Peyer's patch (tissue), 4 donors: Measurements from ENCODE around the gene SULT1A2. TPM values are rescaled to one million over a fixed set of nuclear protein-coding genes. Genes with fewer than 3 reads are reported as not detected.
A peak's percentile ranks its signal among the peaks of the same experiment; 100 is the strongest.

Experiments
- DNase-seq, 3 donors: peaks; one replicate each; pipeline ENCODE4 v3.0.0-alpha.2; 2017 to 2019
- H3K27ac ChIP-seq, 4 donors: fragments of 200-600 bp; sonication (generic); one replicate each; pipeline ENCODE4 v1.5.1; 2016 to 2019
- H3K27me3 ChIP-seq, 2 donors: fragments of 200-600 bp; sonication (generic); one replicate each; pipeline ENCODE4 v1.5.1; 2019
- H3K36me3 ChIP-seq, 3 donors: fragments of 200-600 bp; sonication (generic); one replicate each; pipeline ENCODE4 v1.5.1; 2016 to 2019
- H3K4me1 ChIP-seq, 4 donors: fragments of 200-600 bp; sonication (generic); one replicate each; pipeline ENCODE4 v1.5.1; 2016 to 2019
- H3K4me3 ChIP-seq, 4 donors: fragments of 200-600 bp; sonication (generic); 1 replicate in 3 of 4; 2 replicates in 1 of 4; pipeline ENCODE4 v1.5.1; 2016 to 2019; ENCODE audit warnings: mild to moderate bottlenecking in 1 of 4
- H3K9me3 ChIP-seq, 4 donors: fragments of 200-600 bp; sonication (generic); one replicate each; pipeline ENCODE4 v1.5.1; 2016 to 2019; ENCODE audit warnings: mild to moderate bottlenecking in 1 of 4
- POLR2A ChIP-seq, 2 donors: fragments of 450-650 bp; IDR thresholded peaks; one replicate each; pipeline ENCODE4 v1.5.1; 2017; ENCODE audit warnings: antibody characterized with exemption in 2 of 2, mild to moderate bottlenecking in 2 of 2, moderate library complexity in 2 of 2
- total RNA-seq, 4 donors: library from RNA; depleted of rRNA; stranded (reverse); fragments of >200 nt; gene quantifications; one replicate each; pipeline ENCODE4 v1.1.0, GENCODE V29; 2016
- TF ChIP-seq, protein P1 (sequence below), 6 experiments: fragments of 450-650 bp in 4 of 6; fragments of 200-600 bp in 2 of 6; sonication (generic) in 1 of 6; IDR thresholded peaks; one replicate each; pipeline ENCODE4 v1.5.1; 2017 to 2019; ENCODE audit warnings: antibody characterized with exemption in 6 of 6, mild to moderate bottlenecking in 3 of 6, moderate library complexity in 1 of 6

Gene SULT1A2
- total RNA-seq, 4 donors from 2014 or later, result 26.4 to 241 (median 178) TPM

DNA sequence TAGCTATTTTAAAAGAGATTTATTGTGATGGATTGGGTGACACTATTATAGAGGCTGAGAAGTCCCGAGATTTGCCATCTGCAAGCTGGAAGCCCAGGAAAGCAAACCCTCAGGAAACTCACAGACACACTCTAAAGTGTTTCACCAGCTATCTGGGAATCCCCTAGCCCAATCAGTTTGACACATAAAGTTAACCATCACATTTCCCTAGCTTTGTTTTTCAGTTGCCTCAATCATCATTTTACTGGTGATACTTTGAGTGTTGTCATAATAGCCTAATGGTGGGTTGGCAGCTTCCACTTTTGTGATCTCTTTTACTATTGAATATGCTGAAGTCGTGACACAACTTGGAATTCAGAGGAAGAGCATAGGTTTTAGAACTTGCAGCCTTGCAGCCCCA lies 41.3 kb downstream of the SULT1A2 start:
- Histone ChIP-seq H3K27ac (no peak overlapping the region), H3K4me1 (peaks cover 0 to 14% (median 2%) of the 10 kb centered on the region in 4 donors), H3K36me3 (peaks cover 0 to 17% (median 0%) of the 10 kb centered on the region in 3 donors), H3K27me3 (no peaks in the 10 kb centered on the region), H3K4me3 (no peak overlapping the region), H3K9me3 (no peaks in the 10 kb centered on the region)
- TF ChIP-seq, protein P1, sequence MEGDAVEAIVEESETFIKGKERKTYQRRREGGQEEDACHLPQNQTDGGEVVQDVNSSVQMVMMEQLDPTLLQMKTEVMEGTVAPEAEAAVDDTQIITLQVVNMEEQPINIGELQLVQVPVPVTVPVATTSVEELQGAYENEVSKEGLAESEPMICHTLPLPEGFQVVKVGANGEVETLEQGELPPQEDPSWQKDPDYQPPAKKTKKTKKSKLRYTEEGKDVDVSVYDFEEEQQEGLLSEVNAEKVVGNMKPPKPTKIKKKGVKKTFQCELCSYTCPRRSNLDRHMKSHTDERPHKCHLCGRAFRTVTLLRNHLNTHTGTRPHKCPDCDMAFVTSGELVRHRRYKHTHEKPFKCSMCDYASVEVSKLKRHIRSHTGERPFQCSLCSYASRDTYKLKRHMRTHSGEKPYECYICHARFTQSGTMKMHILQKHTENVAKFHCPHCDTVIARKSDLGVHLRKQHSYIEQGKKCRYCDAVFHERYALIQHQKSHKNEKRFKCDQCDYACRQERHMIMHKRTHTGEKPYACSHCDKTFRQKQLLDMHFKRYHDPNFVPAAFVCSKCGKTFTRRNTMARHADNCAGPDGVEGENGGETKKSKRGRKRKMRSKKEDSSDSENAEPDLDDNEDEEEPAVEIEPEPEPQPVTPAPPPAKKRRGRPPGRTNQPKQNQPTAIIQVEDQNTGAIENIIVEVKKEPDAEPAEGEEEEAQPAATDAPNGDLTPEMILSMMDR (IDR thresholded peaks at IDR 0.05), result no peak
- TF ChIP-seq POLR2A (IDR thresholded peaks at IDR 0.05), result no peak
- no peak for DNase-seq

DNA sequence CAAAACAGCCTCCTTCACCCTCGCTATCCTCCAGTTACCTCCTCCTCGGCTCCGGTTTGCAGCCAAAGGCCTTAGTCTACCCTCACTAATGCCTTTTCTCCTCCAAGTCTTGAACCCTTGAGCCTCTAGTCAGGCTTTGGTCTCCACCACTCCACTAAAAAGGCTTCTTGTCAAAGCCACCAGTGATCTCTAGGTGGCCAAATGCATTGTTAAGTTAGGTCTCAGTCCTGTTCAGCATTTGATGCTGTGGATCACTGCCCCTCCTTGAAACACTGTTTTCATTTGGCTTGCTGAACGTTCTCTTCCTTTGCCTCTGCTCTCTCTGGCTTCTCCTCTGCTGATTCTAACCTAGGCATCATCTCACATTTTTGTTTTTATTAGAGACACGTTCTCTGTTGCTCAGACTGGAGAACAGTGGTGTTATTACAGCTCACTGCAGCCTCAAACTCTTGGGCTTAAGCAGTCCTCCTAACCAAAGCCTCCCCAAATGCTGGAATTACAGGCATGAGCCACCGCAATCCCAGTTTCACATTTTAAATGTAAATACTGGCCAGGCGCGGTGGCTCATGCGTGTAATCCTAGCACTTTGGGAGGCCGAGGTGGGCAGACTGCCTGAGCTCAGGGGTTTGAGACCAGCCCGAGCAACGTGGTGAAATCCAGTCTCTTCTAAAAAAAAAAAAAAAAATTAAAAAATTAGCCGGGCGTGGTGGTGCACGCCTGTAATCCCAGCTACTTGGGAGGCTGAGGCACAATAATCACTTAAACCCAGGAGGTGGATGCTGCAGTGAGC lies 42.0 kb downstream of the SULT1A2 start:
- Histone ChIP-seq H3K9me3 (no peaks in the 10 kb centered on the region), H3K36me3 (peaks cover 0 to 17% (median 0%) of the 10 kb centered on the region in 3 donors), H3K4me3 (peak overlapping the region; percentile 65 to 78 (median 72)), H3K27me3 (no peaks in the 10 kb centered on the region), H3K27ac (peak overlapping the region in 3 of 4 donors; percentile 96 to 97 (median 96)), H3K4me1 (peaks cover 0 to 14% (median 2%) of the 10 kb centered on the region in 4 donors)
- TF ChIP-seq, protein P1 (IDR thresholded peaks at IDR 0.05), result no peak
- TF ChIP-seq POLR2A (IDR thresholded peaks at IDR 0.05), result no peak
- no peak for DNase-seq

DNA sequence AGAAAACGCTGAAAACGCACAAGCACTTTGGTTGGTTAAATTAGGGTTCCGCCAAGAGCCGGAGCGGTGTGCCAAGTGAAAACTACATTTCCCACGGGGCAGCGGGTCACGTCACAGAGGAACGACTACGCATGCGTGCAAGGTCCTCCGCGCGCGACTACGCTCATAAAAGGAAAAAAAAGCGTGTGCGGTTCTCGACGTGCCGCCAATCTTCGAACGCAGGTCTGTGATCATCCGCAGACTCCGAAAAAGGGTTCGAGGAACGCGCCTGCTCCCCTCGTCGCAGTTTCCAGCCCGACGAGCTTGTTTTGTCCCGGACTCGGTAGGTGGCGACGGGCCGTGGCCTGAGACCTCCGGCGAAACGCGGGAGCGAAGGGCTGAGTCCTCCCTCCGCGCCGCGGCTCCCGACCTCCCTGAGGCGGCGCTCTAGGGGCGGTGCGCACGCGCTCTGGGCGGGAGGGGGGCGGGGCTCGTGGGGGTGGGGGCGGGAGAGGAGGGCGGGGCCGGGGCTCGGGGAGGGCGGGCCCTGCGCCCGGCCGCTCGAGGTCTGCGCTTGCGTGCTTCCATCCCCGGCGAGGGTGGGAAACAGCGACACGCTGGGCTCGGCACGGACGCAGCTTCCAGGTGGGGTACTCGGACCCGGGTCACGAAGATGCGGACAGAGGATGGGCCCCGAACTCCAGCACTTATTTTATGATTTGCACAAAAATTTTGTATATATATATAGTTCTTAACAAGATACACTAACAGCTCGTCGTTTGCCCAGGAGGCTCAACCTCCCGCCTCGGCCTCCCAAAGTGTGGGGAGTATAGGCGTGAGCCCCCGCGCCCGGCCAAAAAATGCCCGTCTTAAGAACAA lies 42.8 kb downstream of the SULT1A2 start, which contains the start of gene SGF29:
Gene SGF29, plus strand, starts transcription at position 145 of the 858 bp plus-strand sequence. CDS start 27,150 bp downstream, outside the sequence.
- peak; percentile 90 to 97 (median 93) for DNase-seq
- TF ChIP-seq, protein P1 (IDR thresholded peaks at IDR 0.05), result peak in 5 of 6 experiments; percentile 10 to 44 (median 36)
- peak; percentile 92 to 94 for TF ChIP-seq POLR2A (IDR thresholded peaks at IDR 0.05)
- Histone ChIP-seq H3K27ac (peak within 1 kb of the TSS; percentile 96 to 97 (median 96)), H3K9me3 (no peaks in the 10 kb centered on the region), H3K4me1 (peaks cover 0 to 19% (median 2%) of the 10 kb centered on the region in 4 donors), H3K4me3 (peak within 1 kb of the TSS; percentile 65 to 78 (median 72)), H3K27me3 (no peaks in the 10 kb centered on the region), H3K36me3 (peaks cover 0 to 15% (median 0%) of the 10 kb centered on the region in 3 donors)

DNA sequence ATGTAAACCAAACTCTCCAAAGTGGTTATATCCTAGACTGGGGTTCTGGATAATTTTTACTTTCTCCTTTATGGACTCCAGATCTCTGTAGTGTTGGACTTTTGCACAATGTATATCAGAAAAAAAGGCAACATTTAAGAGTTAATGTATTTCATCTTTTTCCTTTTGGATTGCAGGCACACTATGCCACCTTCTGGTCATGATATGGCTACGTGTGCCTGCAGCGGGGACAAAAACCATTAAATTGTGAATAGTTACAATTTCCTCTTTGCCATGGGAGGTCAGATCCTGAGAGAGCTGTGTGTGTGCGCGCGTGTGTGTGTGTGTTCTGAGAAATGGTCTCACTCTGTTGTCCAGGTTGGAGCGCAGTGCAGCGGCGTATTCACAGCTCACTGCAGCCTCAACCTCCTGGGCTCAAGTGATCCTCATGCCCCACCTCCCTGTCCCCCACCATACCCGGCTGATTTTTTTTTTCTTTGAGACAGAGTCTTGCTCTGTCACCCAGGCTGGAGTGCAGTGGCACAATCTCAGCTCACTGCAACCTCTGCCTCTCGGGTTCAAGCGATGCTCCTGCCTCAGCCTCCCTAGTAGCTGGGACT lies 47.5 kb downstream of the SULT1A2 start:
- no peaks in the 10 kb centered on the region for H3K27me3 ChIP-seq
- H3K27ac ChIP-seq, result no peak overlapping the region
- peaks cover 0 to 11% (median under 1%) of the 10 kb centered on the region in 4 donors for H3K4me1 ChIP-seq
- H3K9me3 ChIP-seq, result no peaks in the 10 kb centered on the region
- H3K36me3 ChIP-seq, result no peaks in the 10 kb centered on the region
- no peak for TF ChIP-seq POLR2A (IDR thresholded peaks at IDR 0.05)
- TF ChIP-seq, protein P1 (IDR thresholded peaks at IDR 0.05), result peak in 5 of 6 experiments; percentile 5 to 82 (median 81)
- no peak for DNase-seq
- H3K4me3 ChIP-seq, result no peak overlapping the region

DNA sequence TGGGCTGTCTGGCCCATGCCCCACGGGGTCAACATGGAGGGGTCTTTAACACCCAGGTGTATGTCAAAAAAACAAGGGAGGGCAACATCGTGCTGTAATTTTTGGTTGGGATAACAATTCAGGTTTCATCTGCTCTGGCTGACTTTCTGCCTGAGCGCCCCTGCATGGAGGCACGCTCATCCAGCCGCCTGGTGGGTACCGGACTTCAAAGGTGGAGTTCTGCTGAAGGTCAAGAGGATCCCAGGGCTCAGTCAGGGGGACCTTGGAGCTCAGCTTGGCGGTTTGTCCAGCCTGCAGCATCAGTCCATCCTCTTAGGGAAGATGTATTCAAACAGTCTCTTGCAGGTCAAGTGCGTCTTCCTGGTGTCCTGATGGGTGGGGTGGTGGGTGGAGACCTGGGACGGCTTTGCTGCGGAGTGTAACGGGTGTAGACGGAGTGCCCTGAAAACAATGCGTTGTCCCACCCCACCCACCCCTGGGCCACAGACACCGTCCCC lies 48.5 kb downstream of the SULT1A2 start:
- Histone ChIP-seq H3K4me3 (no peak overlapping the region), H3K9me3 (no peaks in the 10 kb centered on the region), H3K4me1 (peaks cover 0 to 8% (median 0%) of the 10 kb centered on the region in 4 donors), H3K27me3 (no peaks in the 10 kb centered on the region), H3K27ac (no peak overlapping the region), H3K36me3 (no peaks in the 10 kb centered on the region)
- DNase-seq, result no peak
- TF ChIP-seq, protein P1 (IDR thresholded peaks at IDR 0.05), result no peak
- TF ChIP-seq POLR2A (IDR thresholded peaks at IDR 0.05), result no peak
